CMK (cell line): ENCODE measurements around the gene RBM39.
"Not testable (repeated sequence)": the region's sequence is repeated elsewhere in the genome, so short reads cannot be mapped to it uniquely, and the experiment has no call there.

ENCODE experiments used
- DNase-seq: peaks from one replicate; pipeline ENCODE4 v3.0.0-alpha.2; 2010; ENCODE audit warnings: low read depth

The RBM39 gene

DNA sequence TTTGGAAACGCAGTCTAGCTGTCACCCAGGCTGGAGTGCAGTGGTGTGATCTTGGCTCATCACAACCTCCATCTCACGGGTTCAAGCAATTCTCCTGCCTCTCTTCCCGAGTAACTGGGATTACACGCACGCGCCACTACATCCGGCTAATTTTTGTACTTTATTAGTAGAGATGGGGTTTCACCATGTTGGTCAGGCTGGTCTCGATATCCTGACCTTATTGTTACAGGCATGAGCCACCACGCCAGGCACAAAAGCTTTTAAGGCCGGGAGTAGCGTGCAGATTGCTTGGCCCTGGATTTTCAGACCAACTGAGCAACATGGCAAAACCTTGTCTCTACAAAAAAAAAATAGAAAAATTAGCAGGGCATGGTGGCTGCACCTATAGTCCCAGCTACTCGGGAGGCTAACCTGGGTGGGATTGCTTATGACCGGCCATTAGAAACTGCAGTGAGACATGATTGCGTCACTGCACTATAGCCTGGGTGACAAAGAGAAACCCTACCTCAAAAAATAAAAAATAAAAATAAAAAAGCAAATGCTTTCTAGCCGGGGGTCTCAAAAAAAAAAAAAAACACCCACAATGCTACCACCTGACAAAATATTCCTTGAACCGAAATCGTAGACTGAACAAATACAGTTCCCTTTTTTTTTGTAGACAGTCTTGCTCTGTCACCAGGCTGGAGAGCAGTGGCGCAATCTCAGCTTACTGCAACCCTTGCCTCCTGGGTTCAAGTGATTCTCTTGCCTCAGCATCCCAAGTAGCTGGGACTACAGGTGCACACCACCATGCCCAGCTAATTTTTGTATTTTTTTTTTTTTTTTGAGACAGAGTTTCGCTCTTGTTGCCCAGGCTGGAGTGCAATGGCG is 15.0 kb downstream of the RBM39 start:
- no peak for DNase-seq

- no peak for DNase-seq
Measured at GRCh38 chr20:35724321-35725230, 17.5 kb downstream of the RBM39 start.

DNA sequence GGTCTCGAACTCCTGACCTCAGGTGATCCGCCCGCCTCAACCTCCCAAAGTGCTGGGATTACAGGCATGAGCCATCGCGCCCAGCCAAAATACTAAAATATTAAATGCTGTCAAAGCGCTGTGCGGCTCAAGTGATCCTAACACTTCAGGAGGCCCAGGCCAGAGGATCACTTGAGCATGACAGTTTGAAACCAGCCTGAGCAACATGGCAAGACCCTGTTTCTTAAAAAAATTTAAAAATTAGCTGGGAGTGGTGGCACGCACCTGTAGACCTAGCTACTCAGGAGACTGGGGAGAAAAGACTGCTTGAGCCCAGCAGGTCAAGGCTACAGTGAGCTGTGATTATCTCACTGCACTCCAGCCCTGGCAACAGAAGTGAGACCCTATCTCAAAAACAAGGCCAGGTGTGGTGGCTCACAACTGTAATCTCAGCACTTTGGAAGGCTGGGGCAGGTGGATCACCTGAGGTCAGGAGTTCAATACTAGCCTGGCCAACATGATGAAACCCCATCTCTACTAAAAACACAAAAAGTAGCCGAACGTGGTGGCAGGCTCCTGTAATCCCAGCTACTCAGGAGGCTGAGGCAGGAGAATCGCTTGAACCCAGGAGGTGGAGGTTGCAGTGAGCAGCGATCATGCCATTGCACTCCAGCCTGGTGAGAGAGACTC is 18.3 kb downstream of the RBM39 start:
- not testable (repeated sequence) for DNase-seq

DNA sequence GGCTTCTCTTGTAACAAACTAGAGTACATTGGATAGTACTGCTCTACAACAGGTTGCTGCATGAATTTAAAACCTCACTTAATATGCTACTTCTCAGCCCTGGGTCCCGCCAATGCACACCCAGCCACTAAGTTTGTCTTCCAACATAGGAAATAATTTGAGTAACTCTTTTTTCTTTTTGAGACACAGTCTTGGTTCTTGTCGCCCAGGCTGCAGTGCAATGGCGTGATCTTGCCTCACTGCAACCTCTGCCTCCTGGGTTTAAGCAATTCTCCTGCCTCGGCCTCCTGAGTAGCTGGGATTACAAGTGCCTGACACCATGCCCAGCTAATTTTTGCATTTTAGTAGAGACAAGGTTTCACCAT is 18.8 kb downstream of the RBM39 start:
- DNase-seq = not testable (repeated sequence)

GRCh38 chr20:35721621-35722020 is 20.4 kb downstream of the RBM39 start:
- DNase-seq = no peak

DNA sequence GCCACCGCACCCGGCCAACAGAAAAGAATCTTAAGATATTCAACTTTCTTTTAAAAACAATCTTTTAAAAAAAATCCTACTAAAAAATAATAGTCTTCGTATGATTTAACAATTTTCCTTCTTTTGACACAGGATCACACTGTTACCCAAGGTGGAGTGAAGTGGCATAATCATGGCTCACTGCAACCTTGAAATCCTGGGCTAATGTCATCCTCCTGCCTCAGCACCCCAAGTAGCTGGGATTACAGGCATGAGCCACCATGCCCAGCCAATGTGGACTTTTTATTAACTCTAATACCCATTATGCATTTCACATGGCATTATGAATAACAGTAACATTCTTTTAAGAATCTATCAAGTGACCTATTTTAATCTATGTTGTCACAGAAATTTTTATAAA is 20.8 kb downstream of the RBM39 start:
- DNase-seq = no peak

GRCh38 chr20:35720165-35721123 is 21.6 kb downstream of the RBM39 start:
- DNase-seq = no peak

DNA sequence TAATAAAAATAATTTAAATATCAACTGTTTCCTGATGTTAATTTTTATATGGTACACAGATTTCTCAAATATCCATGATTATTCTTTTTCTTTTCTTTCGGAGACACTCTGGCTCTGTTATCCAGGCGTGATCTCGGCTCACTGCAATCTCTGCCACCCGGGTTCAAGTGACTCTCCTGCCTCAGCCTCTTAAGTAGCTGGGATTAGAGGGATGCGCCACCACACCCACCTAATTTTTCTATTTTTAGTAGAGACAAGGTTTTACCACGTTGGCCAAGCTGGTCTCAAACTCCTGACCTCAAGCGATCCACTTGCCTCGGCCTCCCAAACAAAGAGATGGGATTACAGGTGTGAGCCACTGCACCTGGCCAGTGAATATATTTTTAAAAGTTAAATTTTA is 22.3 kb downstream of the RBM39 start:
- no peak for DNase-seq

DNA sequence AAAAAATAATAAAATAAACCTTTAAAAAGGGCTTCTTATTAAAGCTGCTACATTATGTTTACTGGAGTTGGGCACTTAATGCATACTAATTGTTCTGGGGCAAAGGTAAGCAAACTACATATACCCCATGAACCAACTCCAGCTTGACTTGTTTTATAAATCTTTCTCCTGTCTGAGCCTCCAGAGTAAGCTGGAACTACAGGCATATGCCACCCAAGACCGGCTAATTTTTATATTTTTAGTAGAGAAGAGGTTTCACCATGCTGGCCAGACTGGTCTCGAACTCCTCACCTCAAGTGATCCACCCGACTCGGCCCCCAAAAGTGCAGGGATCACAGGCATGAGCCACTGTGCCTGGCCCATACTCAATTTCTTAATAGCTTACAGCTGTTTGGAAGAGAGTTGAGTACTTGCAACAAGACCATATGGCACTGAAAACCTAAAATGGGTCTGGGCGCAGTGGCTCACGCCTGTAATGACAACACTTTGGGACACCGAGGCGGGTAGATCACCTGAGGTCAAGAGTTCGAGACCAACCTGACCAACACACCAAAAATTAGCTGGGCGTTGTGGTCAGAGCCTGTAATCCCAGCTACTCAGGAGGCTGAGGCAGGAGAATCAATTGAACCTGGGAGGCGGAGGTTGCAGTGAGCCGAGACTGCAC is 23.0 kb downstream of the RBM39 start:
- DNase-seq = no peak

GRCh38 chr20:35718321-35718720 is 23.7 kb downstream of the RBM39 start:
- not testable (repeated sequence) for DNase-seq

GRCh38 chr20:35716330-35716729 is 25.7 kb downstream of the RBM39 start:
- no peak for DNase-seq

- no peak for DNase-seq
Measured at GRCh38 chr20:35715652-35716051, 26.4 kb downstream of the RBM39 start.

- no peak for DNase-seq
Measured at GRCh38 chr20:35714127-35714526, 27.9 kb downstream of the RBM39 start.

DNA sequence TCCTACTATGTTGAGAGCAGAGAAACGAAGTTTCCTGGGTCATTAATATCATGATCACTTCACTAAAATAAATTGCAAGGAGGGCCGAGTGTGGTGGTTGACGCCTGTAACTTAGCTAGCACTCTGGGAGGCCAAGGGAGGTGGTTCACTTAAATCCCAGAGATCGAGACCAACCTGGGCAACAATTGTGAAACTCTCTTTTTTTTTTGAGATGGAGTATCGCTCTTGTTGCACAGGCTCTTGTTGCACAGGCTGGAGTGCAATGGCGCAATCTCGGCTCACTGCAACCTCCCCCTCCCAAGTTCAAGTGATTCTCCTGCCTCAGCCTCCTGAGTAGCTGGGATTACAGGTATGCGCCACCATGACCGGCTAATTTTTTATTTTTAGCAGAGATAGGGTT is 28.9 kb downstream of the RBM39 start:
- not testable (repeated sequence) for DNase-seq

GRCh38 chr20:35711588-35712209 is 30.4 kb downstream of the RBM39 start:
- DNase-seq = no peak

DNA sequence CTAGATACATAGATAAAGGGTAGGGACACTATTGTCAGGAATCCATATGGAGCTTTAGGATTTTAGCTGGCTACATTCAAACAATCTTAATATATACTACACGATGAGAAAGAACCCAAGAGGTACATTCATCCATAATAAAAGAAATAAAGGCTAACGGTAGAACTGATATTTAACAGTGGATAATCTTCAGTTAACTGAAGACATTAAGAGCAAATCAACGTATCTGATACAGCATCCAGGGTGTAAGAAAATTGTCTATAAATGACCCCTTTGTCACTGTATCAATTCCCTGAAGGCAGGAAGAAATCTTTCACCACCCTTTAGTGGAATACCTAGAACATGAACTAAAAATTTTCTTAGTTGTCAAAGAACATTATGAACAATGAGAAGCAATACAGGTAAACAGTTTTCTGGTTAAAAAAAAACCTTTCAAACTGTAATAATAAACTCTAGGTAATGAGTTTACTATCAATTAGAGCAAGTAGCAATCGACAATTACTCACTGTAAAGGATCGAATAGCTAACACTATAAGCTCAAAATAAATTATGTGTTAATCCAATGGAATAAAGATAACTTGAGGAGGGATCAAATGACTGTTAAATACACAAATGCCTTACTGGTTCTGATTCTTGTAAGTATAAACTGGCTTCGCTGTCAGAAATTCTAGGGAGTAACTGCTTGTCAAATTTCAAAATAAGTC is 31.0 kb downstream of the RBM39 start:
- no peak for DNase-seq

DNA sequence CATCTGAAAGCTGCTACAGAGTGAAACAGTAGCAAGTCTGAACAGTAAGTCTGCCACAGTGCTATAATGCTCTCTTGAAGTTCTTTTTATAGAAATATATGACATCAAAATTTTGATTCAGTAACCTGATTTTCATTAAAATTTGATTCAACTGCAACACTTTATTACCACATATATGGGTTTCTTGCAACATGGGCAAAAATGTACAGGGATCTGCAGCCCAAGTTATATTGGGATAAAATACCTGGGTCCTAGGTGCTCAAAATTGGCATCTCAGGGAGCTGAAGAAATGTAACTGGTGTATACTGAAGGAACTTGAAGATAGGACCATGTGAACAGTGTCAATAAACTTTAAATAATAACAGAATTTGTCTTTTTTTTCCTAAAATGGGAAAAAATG is 32.0 kb downstream of the RBM39 start:
- no peak for DNase-seq

DNA sequence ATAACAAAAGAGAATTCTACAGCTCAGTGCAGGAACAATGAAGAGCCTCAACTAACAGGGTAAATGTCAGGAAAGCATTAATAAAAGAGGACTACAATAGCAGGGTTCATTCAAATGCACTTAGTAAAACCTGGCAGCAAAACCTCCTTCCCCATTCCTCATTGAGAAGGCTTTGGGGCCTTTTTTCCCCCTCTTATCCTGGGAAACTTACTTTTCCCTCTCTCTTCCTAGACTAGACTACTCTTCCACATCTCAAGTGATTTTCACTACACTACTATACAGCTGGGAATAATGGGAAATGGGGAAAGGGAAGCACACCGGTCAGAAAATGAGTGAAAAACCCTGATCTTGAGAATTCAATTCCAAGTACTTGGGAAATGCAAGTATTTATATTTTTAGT is 32.8 kb downstream of the RBM39 start:
- DNase-seq = no peak

GRCh38 chr20:35708502-35708901 is 33.6 kb downstream of the RBM39 start:
- no peak for DNase-seq
